Liver (tissue), 3 donors: ENCODE measurements around the gene ABHD12.

Source experiments
- EGR1 ChIP-seq, 2 donors: IDR thresholded peaks; 2 replicates each; pipeline ENCODE4 v1.6.1; 2016 to 2018; ENCODE audit warnings: antibody characterized with exemption in 2 of 2, low read depth in 2 of 2
- GABPA ChIP-seq, 2 donors: IDR thresholded peaks in 1 of 2; conservative IDR thresholded peaks in 1 of 2; 2 replicates each; pipeline ENCODE4 v1.6.1; 2016; ENCODE audit warnings: antibody characterized with exemption in 2 of 2, mild to moderate bottlenecking in 1 of 2, moderate library complexity in 1 of 2
- JUND ChIP-seq, 2 donors: IDR thresholded peaks; 2 replicates each; pipeline ENCODE4 v1.6.1; 2016; ENCODE audit warnings: antibody characterized with exemption in 2 of 2
- RAD21 ChIP-seq, 2 donors: IDR thresholded peaks; 2 replicates each; pipeline ENCODE4 v1.6.1; 2016; ENCODE audit warnings: antibody characterized with exemption in 2 of 2, mild to moderate bottlenecking in 2 of 2
- SP1 ChIP-seq: IDR thresholded peaks from 2 replicates; pipeline ENCODE4 v1.6.1; 2018; ENCODE audit warnings: antibody characterized with exemption, mild to moderate bottlenecking
- TAF1 ChIP-seq: conservative IDR thresholded peaks from 2 replicates; pipeline ENCODE4 v1.6.1; 2016; ENCODE audit warnings: antibody characterized with exemption, mild to moderate bottlenecking
- YY1 ChIP-seq: IDR thresholded peaks from 2 replicates; pipeline ENCODE4 v1.6.1; 2016; ENCODE audit warnings: antibody characterized with exemption, mild to moderate bottlenecking
- TF ChIP-seq, protein P1 (sequence below): fragments of 150-350 bp; IDR thresholded peaks from 2 replicates; pipeline ENCODE4 v1.5.1; 2017; ENCODE audit warnings: improper control_type of control experiment, low read depth, low read length; ENCODE audit not compliant: missing input control
- TF ChIP-seq, protein P2 (sequence below): IDR thresholded peaks from 2 replicates; pipeline ENCODE4 v1.6.1; 2016; ENCODE audit warnings: antibody characterized with exemption
- donor health status: healthy.
- donor health status: healthy.

DNA sequence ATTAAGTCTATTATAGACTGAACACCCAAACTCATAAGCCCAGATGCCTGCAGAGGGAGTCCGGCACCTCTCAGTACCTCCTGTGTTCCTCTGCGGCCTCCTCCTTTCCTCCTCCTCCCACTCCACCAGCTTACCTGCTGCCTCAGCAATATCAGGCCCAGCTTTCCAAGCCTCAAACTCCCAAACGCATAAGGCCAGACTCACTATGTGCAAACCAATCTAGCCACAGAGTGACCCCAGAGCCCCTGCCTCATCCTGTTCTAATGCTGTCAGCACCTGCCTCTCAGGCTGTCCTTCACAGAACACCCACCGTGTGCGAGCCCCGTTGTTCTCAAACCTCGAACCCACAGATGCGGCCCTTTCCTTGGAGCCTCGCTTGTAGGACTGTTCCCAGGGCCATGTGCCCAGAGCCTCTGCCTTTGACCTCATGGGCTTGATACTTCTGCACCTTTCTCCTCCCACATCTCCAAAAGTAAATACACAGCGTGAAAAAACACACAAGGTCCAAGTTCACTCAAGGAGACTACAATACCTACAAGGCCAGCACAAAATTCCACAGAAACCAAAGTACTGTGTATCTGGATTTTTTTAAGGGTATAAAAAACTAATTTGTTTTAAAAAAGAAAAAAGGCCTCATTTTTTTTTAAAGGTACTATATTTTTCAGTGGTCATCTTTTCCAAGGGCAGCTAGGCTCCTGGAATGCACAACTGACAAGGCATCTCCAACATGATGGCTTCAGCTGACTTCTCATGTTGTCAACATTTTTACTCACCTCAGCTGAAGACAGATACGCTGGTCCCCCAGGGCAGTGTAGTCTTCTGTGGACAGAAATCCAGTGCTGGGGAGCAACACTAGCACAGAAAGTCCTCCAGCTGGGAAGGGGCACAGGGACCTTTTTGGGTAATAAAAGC lies 52.3 kb downstream of the ABHD12 start:
- TF ChIP-seq, protein P1, sequence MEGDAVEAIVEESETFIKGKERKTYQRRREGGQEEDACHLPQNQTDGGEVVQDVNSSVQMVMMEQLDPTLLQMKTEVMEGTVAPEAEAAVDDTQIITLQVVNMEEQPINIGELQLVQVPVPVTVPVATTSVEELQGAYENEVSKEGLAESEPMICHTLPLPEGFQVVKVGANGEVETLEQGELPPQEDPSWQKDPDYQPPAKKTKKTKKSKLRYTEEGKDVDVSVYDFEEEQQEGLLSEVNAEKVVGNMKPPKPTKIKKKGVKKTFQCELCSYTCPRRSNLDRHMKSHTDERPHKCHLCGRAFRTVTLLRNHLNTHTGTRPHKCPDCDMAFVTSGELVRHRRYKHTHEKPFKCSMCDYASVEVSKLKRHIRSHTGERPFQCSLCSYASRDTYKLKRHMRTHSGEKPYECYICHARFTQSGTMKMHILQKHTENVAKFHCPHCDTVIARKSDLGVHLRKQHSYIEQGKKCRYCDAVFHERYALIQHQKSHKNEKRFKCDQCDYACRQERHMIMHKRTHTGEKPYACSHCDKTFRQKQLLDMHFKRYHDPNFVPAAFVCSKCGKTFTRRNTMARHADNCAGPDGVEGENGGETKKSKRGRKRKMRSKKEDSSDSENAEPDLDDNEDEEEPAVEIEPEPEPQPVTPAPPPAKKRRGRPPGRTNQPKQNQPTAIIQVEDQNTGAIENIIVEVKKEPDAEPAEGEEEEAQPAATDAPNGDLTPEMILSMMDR, result no peak
- TF ChIP-seq GABPA (IDR thresholded peaks at IDR 0.05 in 1 of 2, conservative IDR thresholded peaks at IDR 0.05 in 1 of 2) (peak in 1 of 2 donors; percentile 17), EGR1 (IDR thresholded peaks at IDR 0.05; ENCODE audit: low read depth in 2 of 2) (no peak), TAF1 (no peak), JUND (IDR thresholded peaks at IDR 0.05) (peak in 1 of 2 donors; percentile 65), RAD21 (IDR thresholded peaks at IDR 0.05) (no peak), SP1 (peak; percentile 64), YY1 (peak; percentile 50)
- TF ChIP-seq, protein P2, sequence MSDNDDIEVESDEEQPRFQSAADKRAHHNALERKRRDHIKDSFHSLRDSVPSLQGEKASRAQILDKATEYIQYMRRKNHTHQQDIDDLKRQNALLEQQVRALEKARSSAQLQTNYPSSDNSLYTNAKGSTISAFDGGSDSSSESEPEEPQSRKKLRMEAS, result peak; percentile 100
